HG03378 (cell line): ENCODE results near the gene CYP19A1.
"Not testable (repeated sequence)": the region's sequence is repeated elsewhere in the genome, so short reads cannot be mapped to it uniquely, and the experiment has no call there.

ENCODE experiments used
- ATAC-seq: cut with Tn5 transposase; IDR thresholded peaks from one replicate; pipeline ENCODE4 v1.9.1; 2021; ENCODE audit warnings: mild to moderate bottlenecking, moderate library complexity; ENCODE audit not compliant: unreplicated experiment

The CYP19A1 gene

GRCh38 chr15:51302480-51302879 lies 35.9 kb downstream of the CYP19A1 start:
- no peak for ATAC-seq

- no peak for ATAC-seq
Observed at GRCh38 chr15:51299187-51300015, 39.0 kb downstream of the CYP19A1 start.

GRCh38 chr15:51298620-51299019 lies 39.8 kb downstream of the CYP19A1 start:
- no peak for ATAC-seq

GRCh38 chr15:51290720-51291119 lies 47.7 kb downstream of the CYP19A1 start:
- no peak for ATAC-seq

GRCh38 chr15:51289290-51289689 lies 49.1 kb downstream of the CYP19A1 start:
- ATAC-seq, result no peak

- ATAC-seq, result no peak
Observed at GRCh38 chr15:51288143-51289065, 50.0 kb downstream of the CYP19A1 start.

GRCh38 chr15:51286816-51287215 lies 51.6 kb downstream of the CYP19A1 start:
- ATAC-seq, result no peak

- ATAC-seq, result no peak
Observed at GRCh38 chr15:51285399-51285798, 53.0 kb downstream of the CYP19A1 start.

- no peak for ATAC-seq
Observed at GRCh38 chr15:51284871-51285270, 53.5 kb downstream of the CYP19A1 start.

GRCh38 chr15:51283026-51283425 lies 55.4 kb downstream of the CYP19A1 start:
- no peak for ATAC-seq

- not testable (repeated sequence) for ATAC-seq
Observed at GRCh38 chr15:51282241-51282640, 56.2 kb downstream of the CYP19A1 start.

GRCh38 chr15:51281368-51281967 lies 56.9 kb downstream of the CYP19A1 start:
- no peak for ATAC-seq

GRCh38 chr15:51280838-51281237 lies 57.6 kb downstream of the CYP19A1 start:
- ATAC-seq, result no peak

- ATAC-seq, result no peak
Observed at GRCh38 chr15:51279391-51279790, 59.0 kb downstream of the CYP19A1 start.

- ATAC-seq, result no peak
Observed at GRCh38 chr15:51277101-51277500, 61.3 kb downstream of the CYP19A1 start.

- no peak for ATAC-seq
Observed at GRCh38 chr15:51274956-51275355, 63.4 kb downstream of the CYP19A1 start.

GRCh38 chr15:51270706-51271105 lies 67.7 kb downstream of the CYP19A1 start:
- no peak for ATAC-seq

GRCh38 chr15:51269496-51269895 lies 68.9 kb downstream of the CYP19A1 start:
- no peak for ATAC-seq

- no peak for ATAC-seq
Observed at GRCh38 chr15:51267703-51268083, 70.7 kb downstream of the CYP19A1 start.

GRCh38 chr15:51267051-51267702 lies 71.2 kb downstream of the CYP19A1 start:
- ATAC-seq, result no peak

- ATAC-seq, result no peak
Observed at GRCh38 chr15:51266656-51267050, 71.7 kb downstream of the CYP19A1 start.
